Measurements from ENCODE around the gene DAP. TPM values are rescaled to one million over a fixed set of nuclear protein-coding genes. Genes with fewer than 3 reads are reported as not detected.

Gene DAP
- total and polyA plus RNA-seq, 10 of the 15 experiments (the other 5 are each of a cell fraction or from before 2014, with no cell fraction given) = 12.9 to 130 (median 49.9) TPM

GRCh38 chr5:10663489-10664179 lies 97.4 kb downstream of the DAP start:
- H3K27ac ChIP-seq (ENCODE audit: control insufficient read depth, insufficient read depth) = no peak overlapping the region
- ATAC-seq (no peak), DNase-seq (ENCODE audit: low read depth, low spot score) (no peak), FAIRE-seq (no peak)
- no TSS peak for BruUV-seq (replicated peaks)
- no peak overlapping the region for H3K9ac ChIP-seq (ENCODE audit: control insufficient read depth, insufficient read depth, low read length)
- no peaks in the 10 kb centered on the region for H3K27me3 ChIP-seq (replicated peaks in 1 of 2; ENCODE audit: control insufficient read depth in 2 of 2, insufficient read depth in 2 of 2, low read length in 1 of 2)
- H4K20me1 ChIP-seq (ENCODE audit: control insufficient read depth, insufficient read depth) = no peaks in the 10 kb centered on the region
- intact Hi-C loops (cut with micrococcal nuclease; ENCODE audit: unreplicated experiment) (no loop called here), in situ Hi-C loops (cut with MboI) (no loop called here)
- no peak overlapping the region for H3K4me2 ChIP-seq (ENCODE audit: control insufficient read depth, insufficient read depth)
- H3K4me1 ChIP-seq (ENCODE audit: control insufficient read depth, insufficient read depth, low read length) = no peaks in the 10 kb centered on the region
- H3K79me2 ChIP-seq (ENCODE audit: control insufficient read depth, insufficient read depth, low read length) = no peaks in the 10 kb centered on the region
- CTCF ChIA-PET = no interaction called here
- SMC1A ChIA-PET (ENCODE audit: uncharacterized antibody, unreplicated experiment) = interaction anchor here (0.7 to 1.1 kb wide), 3 partner anchors 11 to 149 kb away, joined by 3 to 4 read pairs (median 3); no protein-coding TSS in a partner anchor
- RAD21 ChIA-PET (ENCODE audit: unreplicated experiment) = no interaction called here
- no peaks in the 10 kb centered on the region for H3K9me3 ChIP-seq (replicated peaks; ENCODE audit: control insufficient read depth, insufficient read depth, low read length)
- no peaks in the 10 kb centered on the region for H3K36me3 ChIP-seq (ENCODE audit: control insufficient read depth in 2 of 2, insufficient read depth in 2 of 2, low read length in 1 of 2)
- POLR2A ChIA-PET = interaction anchor here (0.6 to 1.0 kb wide), 2 partner anchors 21 to 75 kb away, joined by 3 read pairs; no protein-coding TSS in a partner anchor
- H2AFZ ChIP-seq (ENCODE audit: control insufficient read depth, low read depth, low read length) = no peak overlapping the region
- WGBS (ENCODE audit: insufficient coverage, insufficient replicate concordance, low lambda C conversion rate, missing lambda C conversion rate) = 59% methylated on average over 13 of the region's 13 CpGs
- no peak overlapping the region for H3K4me3 ChIP-seq
- TF ChIP-seq, protein P1, sequence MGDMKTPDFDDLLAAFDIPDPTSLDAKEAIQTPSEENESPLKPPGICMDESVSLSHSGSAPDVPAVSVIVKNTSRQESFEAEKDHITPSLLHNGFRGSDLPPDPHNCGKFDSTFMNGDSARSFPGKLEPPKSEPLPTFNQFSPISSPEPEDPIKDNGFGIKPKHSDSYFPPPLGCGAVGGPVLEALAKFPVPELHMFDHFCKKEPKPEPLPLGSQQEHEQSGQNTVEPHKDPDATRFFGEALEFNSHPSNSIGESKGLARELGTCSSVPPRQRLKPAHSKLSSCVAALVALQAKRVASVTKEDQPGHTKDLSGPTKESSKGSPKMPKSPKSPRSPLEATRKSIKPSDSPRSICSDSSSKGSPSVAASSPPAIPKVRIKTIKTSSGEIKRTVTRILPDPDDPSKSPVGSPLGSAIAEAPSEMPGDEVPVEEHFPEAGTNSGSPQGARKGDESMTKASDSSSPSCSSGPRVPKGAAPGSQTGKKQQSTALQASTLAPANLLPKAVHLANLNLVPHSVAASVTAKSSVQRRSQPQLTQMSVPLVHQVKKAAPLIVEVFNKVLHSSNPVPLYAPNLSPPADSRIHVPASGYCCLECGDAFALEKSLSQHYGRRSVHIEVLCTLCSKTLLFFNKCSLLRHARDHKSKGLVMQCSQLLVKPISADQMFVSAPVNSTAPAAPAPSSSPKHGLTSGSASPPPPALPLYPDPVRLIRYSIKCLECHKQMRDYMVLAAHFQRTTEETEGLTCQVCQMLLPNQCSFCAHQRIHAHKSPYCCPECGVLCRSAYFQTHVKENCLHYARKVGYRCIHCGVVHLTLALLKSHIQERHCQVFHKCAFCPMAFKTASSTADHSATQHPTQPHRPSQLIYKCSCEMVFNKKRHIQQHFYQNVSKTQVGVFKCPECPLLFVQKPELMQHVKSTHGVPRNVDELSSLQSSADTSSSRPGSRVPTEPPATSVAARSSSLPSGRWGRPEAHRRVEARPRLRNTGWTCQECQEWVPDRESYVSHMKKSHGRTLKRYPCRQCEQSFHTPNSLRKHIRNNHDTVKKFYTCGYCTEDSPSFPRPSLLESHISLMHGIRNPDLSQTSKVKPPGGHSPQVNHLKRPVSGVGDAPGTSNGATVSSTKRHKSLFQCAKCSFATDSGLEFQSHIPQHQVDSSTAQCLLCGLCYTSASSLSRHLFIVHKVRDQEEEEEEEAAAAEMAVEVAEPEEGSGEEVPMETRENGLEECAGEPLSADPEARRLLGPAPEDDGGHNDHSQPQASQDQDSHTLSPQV (IDR thresholded peaks at IDR 0.05) = no peak
- no peak for TF ChIP-seq SMAD5 (IDR thresholded peaks at IDR 0.05; ENCODE audit: low read depth)
- TF ChIP-seq NFYA (IDR thresholded peaks at IDR 0.05; ENCODE audit: borderline replicate concordance, low read depth, low read length) = no peak
- no peak for TF ChIP-seq PBX3 (IDR thresholded peaks at IDR 0.05; ENCODE audit: insufficient replicate concordance, low read depth, low read length)
- no peak for TF ChIP-seq E2F4 (IDR thresholded peaks at IDR 0.05; ENCODE audit: low read depth, low read length)
- TF ChIP-seq CEBPB (IDR thresholded peaks at IDR 0.05; ENCODE audit: borderline replicate concordance in 1 of 2, low read depth in 2 of 2, low read length in 2 of 2) = no peak
- no peak for TF ChIP-seq KDM1A (IDR thresholded peaks at IDR 0.05; ENCODE audit: borderline replicate concordance)
- TF ChIP-seq, protein P2, sequence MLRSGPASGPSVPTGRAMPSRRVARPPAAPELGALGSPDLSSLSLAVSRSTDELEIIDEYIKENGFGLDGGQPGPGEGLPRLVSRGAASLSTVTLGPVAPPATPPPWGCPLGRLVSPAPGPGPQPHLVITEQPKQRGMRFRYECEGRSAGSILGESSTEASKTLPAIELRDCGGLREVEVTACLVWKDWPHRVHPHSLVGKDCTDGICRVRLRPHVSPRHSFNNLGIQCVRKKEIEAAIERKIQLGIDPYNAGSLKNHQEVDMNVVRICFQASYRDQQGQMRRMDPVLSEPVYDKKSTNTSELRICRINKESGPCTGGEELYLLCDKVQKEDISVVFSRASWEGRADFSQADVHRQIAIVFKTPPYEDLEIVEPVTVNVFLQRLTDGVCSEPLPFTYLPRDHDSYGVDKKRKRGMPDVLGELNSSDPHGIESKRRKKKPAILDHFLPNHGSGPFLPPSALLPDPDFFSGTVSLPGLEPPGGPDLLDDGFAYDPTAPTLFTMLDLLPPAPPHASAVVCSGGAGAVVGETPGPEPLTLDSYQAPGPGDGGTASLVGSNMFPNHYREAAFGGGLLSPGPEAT (IDR thresholded peaks at IDR 0.05; ENCODE audit: low read depth) = no peak
- TF ChIP-seq EGR1 (IDR thresholded peaks at IDR 0.05; ENCODE audit: borderline replicate concordance in 1 of 2, low read depth in 2 of 2, low read length in 2 of 2) = no peak

Data from GM12878 (cell line).